Gastroesophageal sphincter (tissue), 4 donors: Measurements from ENCODE around the gene ZNF764. TPM values are rescaled to one million over a fixed set of nuclear protein-coding genes. Genes with fewer than 3 reads are reported as not detected.
A peak's percentile ranks its signal among the peaks of the same experiment; 100 is the strongest.

Source experiments
- ATAC-seq: fragments of 150-250 bp; one replicate; pipeline ENCODE4 v1.9.1; 2016; ENCODE audit warnings: mild to moderate bottlenecking, moderate library complexity
- H3K27ac ChIP-seq, 4 donors: fragments of 200-600 bp; sonication (generic) in 3 of 4; 1 replicate in 3 of 4; 2 replicates in 1 of 4; pipeline ENCODE4 v1.5.1; 2016 to 2019
- H3K27me3 ChIP-seq: fragments of 200-600 bp; sonication (generic); one replicate; pipeline ENCODE4 v1.5.1; 2019
- H3K36me3 ChIP-seq, 2 donors: fragments of 200-600 bp; sonication (generic); one replicate each; pipeline ENCODE4 v1.5.1; 2019; ENCODE audit warnings: control low read depth in 1 of 2
- H3K4me1 ChIP-seq, 3 donors: fragments of 200-600 bp; sonication (generic); 1 replicate in 2 of 3; 2 replicates in 1 of 3; pipeline ENCODE4 v1.5.1; 2016 to 2019; ENCODE audit warnings: control low read depth in 2 of 3
- H3K4me3 ChIP-seq, 2 donors: fragments of 200-600 bp; sonication (generic); one replicate each; pipeline ENCODE4 v1.5.1; 2019; ENCODE audit warnings: mild to moderate bottlenecking in 1 of 2, moderate library complexity in 1 of 2
- H3K9me3 ChIP-seq, 3 donors: fragments of 200-600 bp; sonication (generic); one replicate each; pipeline ENCODE4 v1.5.1; 2017 to 2019; ENCODE audit warnings: control low read depth in 2 of 3
- EP300 ChIP-seq: sonication (generic); formaldehyde crosslinking; IDR thresholded peaks from one replicate; pipeline ENCODE4 v1.6.1; 2017; ENCODE audit warnings: antibody characterized with exemption, mild to moderate bottlenecking
- POLR2A ChIP-seq, 2 donors: fragments of 450-650 bp; IDR thresholded peaks; one replicate each; pipeline ENCODE4 v1.6.1; 2017; ENCODE audit warnings: antibody characterized with exemption in 2 of 2, mild to moderate bottlenecking in 2 of 2, moderate library complexity in 1 of 2
- POLR2AphosphoS5 ChIP-seq: sonication (generic); formaldehyde crosslinking; IDR thresholded peaks from one replicate; pipeline ENCODE4 v1.6.1; 2017; ENCODE audit warnings: antibody characterized with exemption
- WGBS, 2 donors: methylation state at CpG; one replicate each; pipeline ENCODE4 v1.1.5; 2018; ENCODE audit warnings: low coverage in 1 of 2; 5-methylcytosine and 5-hydroxymethylcytosine counted together
- total RNA-seq, 4 donors: library from RNA; depleted of rRNA; stranded (reverse); fragments of >200 nt; gene quantifications; one replicate each; pipeline ENCODE4 v1.1.0, GENCODE V29; 2016
- TF ChIP-seq, protein P1 (sequence below), 4 experiments: fragments of 200-600 bp in 2 of 4; fragments of 450-650 bp in 2 of 4; sonication (generic) in 1 of 4; IDR thresholded peaks; one replicate each; pipeline ENCODE4 v1.5.1; 2017 to 2019; ENCODE audit warnings: antibody characterized with exemption in 4 of 4, mild to moderate bottlenecking in 2 of 4, moderate library complexity in 2 of 4

Gene ZNF764
- total RNA-seq: 10 to 100 TPM in 2 of 4 donors, 1 to 10 TPM in 2; 6.3 to 13.1 (median 9.3) TPM

GRCh38 chr16:30557957-30558788 is at the start of gene ZNF764:
Gene ZNF764 (minus strand): TSS chr16:30558374. CDS start chr16:30558182, 192 bp downstream.
- peak within 1 kb of the TSS; percentile 84 to 99 (median 92) for H3K27ac ChIP-seq
- H3K4me1 ChIP-seq: peaks cover 0 to 44% (median 11%) of the 10 kb centered on the region in 3 donors
- H3K27me3 ChIP-seq: no peaks in the 10 kb centered on the region
- 3% methylated on average over 7 of the region's 74 CpGs; no CpG with 5 or more reads in 1 of the 2 donors for WGBS, 2 donors
- no peaks in the 10 kb centered on the region for H3K9me3 ChIP-seq
- peak; percentile 99 for ATAC-seq
- peak within 1 kb of the TSS; percentile 56 to 64 for H3K4me3 ChIP-seq
- peaks cover 0 to 35% of the 10 kb centered on the region in 2 donors for H3K36me3 ChIP-seq
- peak; percentile 35 to 55 for TF ChIP-seq POLR2A (IDR thresholded peaks at IDR 0.05)
- TF ChIP-seq, protein P1, sequence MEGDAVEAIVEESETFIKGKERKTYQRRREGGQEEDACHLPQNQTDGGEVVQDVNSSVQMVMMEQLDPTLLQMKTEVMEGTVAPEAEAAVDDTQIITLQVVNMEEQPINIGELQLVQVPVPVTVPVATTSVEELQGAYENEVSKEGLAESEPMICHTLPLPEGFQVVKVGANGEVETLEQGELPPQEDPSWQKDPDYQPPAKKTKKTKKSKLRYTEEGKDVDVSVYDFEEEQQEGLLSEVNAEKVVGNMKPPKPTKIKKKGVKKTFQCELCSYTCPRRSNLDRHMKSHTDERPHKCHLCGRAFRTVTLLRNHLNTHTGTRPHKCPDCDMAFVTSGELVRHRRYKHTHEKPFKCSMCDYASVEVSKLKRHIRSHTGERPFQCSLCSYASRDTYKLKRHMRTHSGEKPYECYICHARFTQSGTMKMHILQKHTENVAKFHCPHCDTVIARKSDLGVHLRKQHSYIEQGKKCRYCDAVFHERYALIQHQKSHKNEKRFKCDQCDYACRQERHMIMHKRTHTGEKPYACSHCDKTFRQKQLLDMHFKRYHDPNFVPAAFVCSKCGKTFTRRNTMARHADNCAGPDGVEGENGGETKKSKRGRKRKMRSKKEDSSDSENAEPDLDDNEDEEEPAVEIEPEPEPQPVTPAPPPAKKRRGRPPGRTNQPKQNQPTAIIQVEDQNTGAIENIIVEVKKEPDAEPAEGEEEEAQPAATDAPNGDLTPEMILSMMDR (IDR thresholded peaks at IDR 0.05): peak in 3 of 4 experiments; percentile 17 to 19 (median 18)
- TF ChIP-seq EP300: no peak
- TF ChIP-seq POLR2AphosphoS5: peak; percentile 75

GRCh38 chr16:30606004-30606403 is 47.8 kb upstream of the ZNF764 start:
- H3K4me1 ChIP-seq: peaks cover 0 to 40% (median 0%) of the 10 kb centered on the region in 3 donors
- 96 to 100% methylated on average over 3 of the region's 3 CpGs for WGBS, 2 donors
- H3K9me3 ChIP-seq: no peaks in the 10 kb centered on the region
- H3K27ac ChIP-seq: no peak overlapping the region
- H3K27me3 ChIP-seq: no peaks in the 10 kb centered on the region
- H3K4me3 ChIP-seq: no peak overlapping the region
- TF ChIP-seq, protein P1 (IDR thresholded peaks at IDR 0.05): no peak
- TF ChIP-seq EP300: no peak
- no peak for ATAC-seq
- peaks cover 0 to 63% of the 10 kb centered on the region in 2 donors for H3K36me3 ChIP-seq

GRCh38 chr16:30605158-30605557 is 47.0 kb upstream of the ZNF764 start:
- WGBS, 2 donors: 83 to 96% methylated on average over 1 to 5 of the region's 15 CpGs
- H3K36me3 ChIP-seq: peaks cover 0 to 63% of the 10 kb centered on the region in 2 donors

GRCh38 chr16:30604316-30604947 is 46.3 kb upstream of the ZNF764 start:
- Histone ChIP-seq H3K27me3 (no peaks in the 10 kb centered on the region), H3K4me3 (no peak overlapping the region), H3K4me1 (peaks cover 0 to 32% (median 0%) of the 10 kb centered on the region in 3 donors), H3K36me3 (peaks cover 0 to 63% of the 10 kb centered on the region in 2 donors), H3K27ac (no peak overlapping the region), H3K9me3 (no peaks in the 10 kb centered on the region)
- ATAC-seq: no peak
- no peak for TF ChIP-seq EP300
- TF ChIP-seq, protein P1 (IDR thresholded peaks at IDR 0.05): no peak
- no peak for TF ChIP-seq POLR2AphosphoS5
- TF ChIP-seq POLR2A (IDR thresholded peaks at IDR 0.05): no peak
- no CpG with 5 or more reads among the region's 49 CpGs for WGBS, 2 donors

More at GRCh38 chr16:30605158-30605557, 47.0 kb upstream of the ZNF764 start:
- Histone ChIP-seq H3K27ac (no peak overlapping the region), H3K4me3 (no peak overlapping the region), H3K9me3 (no peaks in the 10 kb centered on the region), H3K27me3 (no peaks in the 10 kb centered on the region), H3K4me1 (peaks cover 0 to 34% (median 0%) of the 10 kb centered on the region in 3 donors)
- no peak for ATAC-seq
- TF ChIP-seq, protein P1 (IDR thresholded peaks at IDR 0.05): no peak
- TF ChIP-seq EP300 (no peak), POLR2AphosphoS5 (no peak), POLR2A (IDR thresholded peaks at IDR 0.05) (no peak)
